Frontal cortex (tissue), 4 donors: ENCODE data around the gene FKBP8. TPM values are rescaled to one million over a fixed set of nuclear protein-coding genes. Genes with fewer than 3 reads are reported as not detected.
"Not testable (repeated sequence)": the region's sequence is repeated elsewhere in the genome, so short reads cannot be mapped to it uniquely, and the experiment has no call there.

Experiments
- DNase-seq, 2 donors: peaks; one replicate each; pipeline ENCODE4 v3.0.0; 2012; ENCODE audit warnings: low spot score in 2 of 2
- FAIRE-seq: peaks from 2 replicates; lab custom pipeline; 2012; peaks lifted over from hg19 to GRCh38; lab: Jason Lieb, UNC
- total RNA-seq: library from RNA; depleted of rRNA; stranded (reverse); fragments of >200 nt; gene quantifications from one replicate; pipeline ENCODE4 v1.2.3, GENCODE V29; 2014
- donor health status: control.
- donor health status: control.
- donor health status: control.

FKBP8 gene
- total RNA-seq, 1 donor from 2014 or later: 178 TPM

DNA sequence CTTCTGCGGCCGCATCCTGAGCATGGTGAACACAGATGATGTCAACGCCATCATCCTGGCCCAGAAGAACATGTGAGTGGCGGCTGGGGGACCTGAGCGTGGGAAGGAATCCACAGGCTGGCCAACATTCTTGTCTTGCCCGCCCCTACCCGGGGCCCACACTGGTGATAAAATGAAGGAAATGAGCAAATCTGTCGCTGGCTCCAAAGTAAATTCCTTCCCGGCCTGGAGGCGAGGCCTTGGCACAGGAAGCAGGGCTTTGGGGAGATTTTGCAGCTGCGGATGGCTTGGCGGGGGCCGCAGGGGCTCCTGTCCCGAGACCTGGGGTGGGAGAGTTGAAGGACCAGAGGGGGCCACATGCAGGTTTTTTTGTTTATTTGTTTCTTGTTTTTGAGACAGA, 18.7 kb upstream of the FKBP8 start:
- DNase-seq (no peak), FAIRE-seq (no peak)

DNA sequence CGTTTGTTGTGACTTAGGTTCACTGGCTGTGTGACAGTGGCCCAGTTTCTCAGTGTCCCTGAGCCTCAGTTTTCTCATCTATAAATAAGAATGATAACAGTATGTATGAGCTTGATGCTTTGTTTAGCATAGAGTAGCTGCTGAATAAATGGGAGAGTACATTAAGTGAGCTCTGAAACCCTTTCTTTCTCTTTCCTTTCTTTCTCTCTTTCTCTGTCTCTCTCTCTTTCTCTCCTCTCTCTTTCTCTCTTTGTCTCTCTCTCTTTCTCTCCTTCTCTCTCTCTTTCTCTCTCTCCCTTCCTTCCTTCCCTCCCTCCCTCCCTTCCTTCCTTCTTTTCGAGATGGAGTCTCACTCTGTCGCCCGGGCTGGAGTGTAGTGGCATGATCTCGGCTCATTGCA, 16.3 kb upstream of the FKBP8 start:
- FAIRE-seq (no peak), DNase-seq (no peak)

DNA sequence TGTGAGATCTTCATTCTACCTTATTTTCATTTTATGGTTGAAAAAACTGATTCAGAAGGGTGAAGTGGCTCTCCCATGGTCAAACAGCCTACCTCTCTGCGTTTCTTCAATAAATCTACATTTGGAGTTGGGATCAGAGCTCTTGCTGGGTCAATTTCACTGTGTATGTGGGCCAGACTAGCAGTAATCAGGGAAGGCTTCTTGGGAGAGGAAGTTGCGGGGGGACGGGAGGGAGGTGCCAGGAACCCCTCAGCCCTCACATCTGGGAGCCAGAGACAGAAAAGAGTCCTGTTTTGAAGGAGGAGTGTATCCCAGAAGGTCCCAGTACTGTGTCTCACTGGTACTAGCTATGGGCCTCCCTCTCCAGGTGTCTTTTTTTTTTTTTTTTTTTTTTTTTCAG, 15.2 kb upstream of the FKBP8 start:
- no peak for FAIRE-seq
- DNase-seq: no peak

DNA sequence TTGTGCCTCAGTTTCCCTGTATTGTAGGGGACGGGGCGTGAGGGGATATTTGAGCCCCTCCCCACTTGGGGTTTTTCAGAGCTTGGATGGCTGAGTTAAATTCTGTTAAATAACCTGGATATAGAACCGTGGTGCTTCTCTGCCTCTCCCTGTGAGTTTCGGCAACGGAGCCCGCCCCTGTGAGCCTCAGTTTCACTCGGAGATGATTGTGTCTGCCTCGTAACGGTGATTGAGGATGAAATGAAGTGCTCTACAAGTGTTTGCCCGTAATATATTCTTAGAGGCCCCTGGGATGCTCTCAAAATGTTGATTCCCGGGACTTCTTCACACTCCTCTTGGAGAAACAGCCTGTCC, 14.8 kb upstream of the FKBP8 start:
- FAIRE-seq (no peak), DNase-seq (no peak)

DNA sequence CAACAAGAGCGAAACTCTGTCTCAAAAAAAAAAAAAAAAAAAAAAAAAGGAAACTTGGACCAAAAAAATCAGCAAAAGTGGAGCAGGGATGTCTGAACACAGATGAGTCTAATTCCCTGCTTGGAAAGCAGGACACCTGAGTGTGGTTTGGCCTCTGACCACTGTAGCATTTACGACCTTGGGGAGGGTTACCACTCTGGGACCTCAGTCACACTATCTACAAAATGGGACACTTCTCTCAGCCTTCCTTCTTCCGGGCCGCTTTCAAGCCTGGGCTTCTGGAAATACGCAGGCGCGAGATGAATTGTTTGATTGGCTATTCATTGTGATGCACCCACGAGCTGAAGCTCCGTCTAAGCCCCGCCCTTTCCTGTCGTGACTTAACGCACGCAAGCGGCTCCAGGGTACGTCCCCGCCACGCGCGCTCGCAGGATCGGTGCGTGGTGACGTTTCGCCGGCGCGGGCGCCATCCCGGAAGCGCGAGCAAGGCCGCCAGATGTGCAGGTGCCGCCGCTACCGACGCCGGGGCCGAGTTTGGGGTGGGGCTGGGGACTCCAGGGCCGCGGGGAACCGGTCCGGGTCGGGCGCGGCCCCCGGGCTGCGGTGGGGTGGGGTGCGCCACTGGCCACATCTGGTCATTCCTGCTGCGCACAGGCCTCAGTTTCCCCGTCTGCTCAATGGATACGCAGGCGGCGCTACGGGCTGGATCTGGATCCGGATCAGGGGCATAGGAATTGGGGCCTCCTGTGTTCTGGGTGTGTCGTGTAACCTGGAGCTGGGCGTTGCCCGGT, 14.2 kb upstream of the FKBP8 start, which contains the start of gene KXD1:
KXD1 (plus strand) TSS at position 460 of the 791 bp plus-strand sequence. CDS start 4,187 bp downstream, outside the sequence.
- DNase-seq: peak; percentile 95 to 97
- peak; percentile 26 for FAIRE-seq

DNA sequence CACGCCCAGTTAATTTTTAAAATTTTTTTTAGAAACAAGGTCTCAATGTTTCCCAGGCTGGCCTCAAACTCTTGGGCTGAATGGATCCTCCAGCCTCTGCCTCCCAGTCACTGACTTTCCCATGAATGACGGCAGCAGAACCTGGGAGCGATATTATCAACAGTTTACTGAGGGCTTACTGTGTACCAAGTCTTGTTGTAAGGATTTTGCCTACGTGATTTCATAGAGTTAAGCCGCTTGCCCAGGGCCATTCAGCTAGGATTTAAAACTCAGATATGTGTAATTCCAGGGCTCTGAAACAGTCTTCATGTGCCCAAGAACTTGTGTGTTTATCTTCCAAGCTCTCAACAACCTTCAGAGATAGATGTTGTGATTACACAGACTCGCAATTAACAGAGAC, 8.3 kb upstream of the FKBP8 start:
- no peak for DNase-seq
- FAIRE-seq: no peak

DNA sequence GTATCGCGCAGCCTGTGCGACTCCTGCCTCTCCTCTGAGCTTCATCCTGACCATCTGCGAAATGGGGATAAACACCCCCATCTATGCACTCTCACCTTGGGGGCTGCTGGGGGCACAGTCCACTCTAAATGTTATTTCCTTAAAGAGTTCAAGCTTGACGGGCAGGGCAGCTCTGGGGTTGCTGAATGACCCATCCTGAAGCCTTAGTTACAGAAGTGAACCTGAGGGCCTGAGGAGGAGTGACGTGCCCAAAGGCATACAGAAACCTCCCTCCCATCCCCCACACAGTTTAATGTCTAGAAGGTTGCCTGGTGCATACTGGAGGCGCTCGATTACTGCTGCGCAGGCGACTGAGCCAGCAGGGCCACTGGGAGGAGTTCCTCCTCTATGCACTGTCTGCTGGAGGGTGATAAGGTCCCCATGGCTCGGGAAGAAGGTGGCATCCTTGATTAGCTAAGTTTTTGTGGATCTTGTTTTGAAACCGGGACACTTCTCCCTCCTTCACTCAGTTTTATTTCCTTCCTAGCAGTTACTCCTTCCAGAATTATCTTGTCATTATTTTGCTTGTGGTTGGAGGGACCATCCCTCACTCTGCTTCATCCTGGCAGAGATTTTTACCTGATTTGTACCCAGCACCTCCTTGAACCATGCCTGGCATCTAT, 572 bp upstream of the FKBP8 start:
- peak in 1 of 2 donors; percentile 52 for DNase-seq
- no peak for FAIRE-seq

DNA sequence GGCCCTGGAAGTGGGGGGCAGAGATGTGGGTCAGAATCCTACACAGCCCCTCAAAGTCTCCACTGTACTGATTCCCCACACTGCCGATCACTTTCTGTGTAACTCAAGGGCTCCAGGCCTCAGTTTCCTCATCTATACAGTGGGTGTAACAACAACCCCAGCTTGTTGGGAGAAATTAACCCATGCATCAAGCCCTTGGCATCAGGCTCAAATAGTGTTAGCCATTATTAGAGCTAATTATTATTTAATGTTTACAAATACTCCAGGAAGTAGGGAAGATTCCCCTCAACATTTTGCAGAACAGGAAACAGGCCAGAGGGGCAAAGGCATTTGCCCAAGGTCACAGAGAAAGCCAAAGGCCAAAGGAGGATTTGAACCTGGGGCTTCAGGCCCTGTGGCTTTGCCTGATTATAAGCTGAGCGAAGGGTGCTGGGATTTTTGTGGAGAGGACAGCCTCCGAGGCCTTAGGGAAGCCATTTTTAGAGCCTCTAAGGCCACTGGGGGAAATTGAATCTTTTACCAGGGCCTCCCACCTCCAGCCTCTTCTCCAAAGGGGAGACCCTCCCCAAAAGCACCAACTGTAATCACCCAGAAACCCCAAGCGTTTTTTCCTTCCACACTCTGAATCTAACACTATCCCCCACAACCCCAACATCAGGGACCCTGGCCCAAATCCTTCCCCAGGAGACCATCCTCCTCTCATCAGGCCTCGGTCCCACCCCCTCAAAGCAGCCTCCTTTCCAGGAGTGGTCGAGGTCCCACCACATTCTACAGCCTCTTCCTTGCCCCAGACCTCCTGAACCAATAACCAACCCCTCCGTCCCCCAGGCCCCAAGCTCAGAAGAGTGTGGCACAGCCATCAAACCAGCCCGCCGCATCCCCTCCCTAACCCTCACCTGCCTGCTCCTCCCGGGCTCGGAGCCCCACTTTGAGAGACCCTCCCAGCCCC, 1.1 kb downstream of the FKBP8 start:
- peak in 1 of 2 donors; percentile 47 for DNase-seq
- FAIRE-seq: no peak

DNA sequence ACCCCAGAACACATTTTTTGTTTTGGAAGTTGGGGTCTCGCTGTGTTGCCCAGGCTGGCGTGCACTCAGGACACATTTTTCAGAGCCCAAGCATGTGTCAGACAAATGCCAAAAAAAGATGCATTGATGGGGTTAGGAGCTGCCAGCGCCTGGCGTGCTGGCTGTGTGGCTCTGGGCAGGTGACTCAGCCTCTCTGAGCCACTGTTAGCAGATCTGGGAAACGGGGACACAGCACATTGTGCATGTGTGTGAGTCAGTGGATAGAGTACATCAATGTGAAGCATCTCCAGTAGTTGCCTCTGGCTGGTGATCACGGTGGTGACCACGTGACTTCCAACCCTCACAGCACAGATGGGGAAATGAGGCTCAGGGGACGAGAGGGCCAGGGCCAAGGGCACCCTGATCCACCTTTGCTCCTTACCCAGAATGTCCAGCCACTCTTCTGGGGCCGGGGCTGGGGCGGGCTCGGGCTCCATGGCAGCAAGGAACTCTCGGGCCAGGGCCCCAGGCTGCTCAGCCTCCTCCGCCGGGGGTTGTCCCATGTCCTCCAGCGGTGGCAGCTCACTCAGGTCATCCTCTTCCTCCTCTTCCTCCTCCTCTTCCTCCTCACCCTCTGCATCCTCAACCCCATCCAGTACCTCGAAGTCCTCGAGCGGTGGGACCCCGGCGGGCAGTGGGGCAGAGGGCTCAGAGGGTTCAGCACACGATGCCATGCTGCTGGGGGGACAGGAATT, 1.9 kb downstream of the FKBP8 start:
- DNase-seq (no peak), FAIRE-seq (no peak)

DNA sequence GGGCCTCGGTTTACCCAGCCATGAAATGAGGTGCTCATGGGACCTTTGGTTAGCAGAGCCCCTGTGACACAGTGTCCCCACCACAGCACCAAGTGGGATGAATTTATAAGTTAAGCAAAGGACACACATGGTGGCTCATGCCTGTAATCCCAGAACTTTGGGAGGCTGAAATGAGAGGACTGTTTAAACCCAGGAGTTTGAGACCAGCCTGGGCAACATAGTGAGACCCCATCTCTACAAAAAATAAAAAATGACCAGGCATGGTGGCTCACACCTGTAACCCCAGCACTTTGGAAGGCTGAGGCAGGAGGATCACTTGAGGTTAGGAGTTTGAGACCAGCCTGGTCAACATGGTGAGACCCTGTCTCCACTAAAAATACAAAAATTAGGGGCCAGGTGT, 3.2 kb downstream of the FKBP8 start:
- FAIRE-seq, DNase-seq: not testable (repeated sequence)

DNA sequence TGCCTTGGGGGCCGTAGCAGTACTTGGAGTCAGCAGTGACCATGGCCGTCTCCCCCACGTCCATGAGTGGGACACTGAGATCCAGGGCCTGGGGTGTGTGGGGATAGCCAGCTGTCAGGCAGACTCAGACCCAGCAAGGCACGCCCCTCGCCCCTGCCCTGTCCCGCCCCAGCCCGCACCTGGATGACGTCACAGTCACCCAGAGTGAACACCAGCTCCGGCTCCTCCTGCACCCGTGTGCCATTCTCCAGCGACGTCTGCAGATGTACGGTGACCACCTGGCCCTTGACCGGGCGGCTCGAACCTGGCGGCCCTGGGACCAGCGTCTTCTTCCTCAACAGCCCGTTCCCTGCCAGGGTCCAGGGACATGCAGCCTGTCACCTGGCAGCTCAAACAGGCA, 4.0 kb downstream of the FKBP8 start:
- DNase-seq: no peak
- FAIRE-seq: no peak

DNA sequence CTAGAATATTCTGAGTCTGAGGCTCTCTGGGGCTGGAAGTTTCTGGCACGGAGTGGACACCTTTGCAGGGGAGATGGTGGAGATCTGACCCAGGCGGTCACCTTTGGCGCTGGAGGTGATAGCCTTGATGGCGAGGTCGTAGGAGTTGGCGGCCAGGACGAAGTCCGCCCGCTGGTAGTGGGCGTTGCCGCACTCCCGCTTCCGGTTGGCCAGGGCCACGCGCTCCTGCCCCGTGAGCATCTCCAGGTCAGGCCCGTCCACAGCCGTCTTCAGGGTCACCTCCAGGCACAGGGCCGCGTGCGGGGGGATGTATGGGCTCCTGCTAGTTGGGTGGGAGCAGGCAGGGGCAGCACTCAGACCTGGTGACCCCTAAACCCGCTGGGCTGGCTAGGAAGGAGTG, 5.3 kb downstream of the FKBP8 start:
- FAIRE-seq: no peak

DNA sequence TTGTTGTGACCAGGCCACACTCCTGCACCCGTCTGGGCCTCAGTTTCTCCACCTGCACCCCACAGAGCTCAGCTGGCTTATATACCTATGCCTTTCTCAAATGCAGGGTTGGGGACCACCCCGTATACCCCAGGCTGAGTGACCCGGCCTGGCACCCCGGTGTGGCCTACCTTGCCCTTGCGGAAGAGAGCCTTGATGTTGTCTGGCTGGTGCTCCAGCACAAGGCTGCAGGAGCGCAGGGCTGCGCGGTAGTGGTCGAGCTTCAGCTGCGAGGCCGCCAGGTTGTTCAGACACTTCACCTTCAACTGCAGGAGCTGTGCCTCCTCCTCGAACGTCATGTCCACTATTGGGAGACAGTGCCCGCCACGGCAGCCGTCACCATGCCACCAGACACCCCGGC, 5.9 kb downstream of the FKBP8 start:
- DNase-seq (no peak), FAIRE-seq (no peak)

More for the DNA sequence above, 5.3 kb downstream of the FKBP8 start:
- DNase-seq: no peak

DNA sequence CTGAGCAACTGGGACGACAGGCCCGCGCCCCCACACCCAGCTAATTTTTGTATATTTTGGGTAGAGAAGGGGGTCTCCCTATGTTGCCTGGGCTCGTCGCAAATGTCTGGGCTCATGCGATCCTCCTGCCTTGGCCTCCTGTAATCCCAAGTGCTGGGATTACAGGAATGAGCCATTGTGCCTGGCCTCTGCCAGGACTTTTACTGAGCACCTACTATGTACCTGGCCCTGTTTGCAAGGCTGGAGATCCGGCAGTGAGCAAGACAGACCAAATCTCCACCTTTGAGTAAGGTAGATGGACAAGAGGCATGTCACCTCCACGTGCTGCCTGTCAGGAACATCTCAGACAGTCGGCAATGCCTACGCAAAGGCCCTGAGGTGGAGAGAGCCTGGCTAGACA, 6.9 kb downstream of the FKBP8 start:
- DNase-seq (no peak), FAIRE-seq (no peak)

DNA sequence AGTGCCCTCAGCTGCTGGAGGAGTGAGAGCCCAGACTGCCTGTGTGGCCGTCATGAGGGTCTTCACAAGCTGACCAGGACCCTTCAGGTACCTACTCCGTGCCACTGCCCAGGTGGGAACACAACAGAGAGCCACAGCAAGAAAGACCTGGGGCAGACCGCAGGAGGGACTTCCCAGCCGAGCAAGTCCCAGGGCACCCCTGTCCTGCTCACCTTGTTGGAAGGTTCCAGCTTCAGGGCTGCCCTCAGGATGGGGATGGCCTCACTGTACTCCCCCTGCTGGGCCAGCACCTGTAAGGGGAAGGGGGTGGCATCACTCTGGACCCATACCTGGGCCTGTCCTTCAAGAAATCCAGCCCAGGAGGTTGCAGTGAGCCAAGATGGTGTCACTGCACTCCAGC, 10.3 kb downstream of the FKBP8 start:
- FAIRE-seq: no peak
- DNase-seq: no peak

DNA sequence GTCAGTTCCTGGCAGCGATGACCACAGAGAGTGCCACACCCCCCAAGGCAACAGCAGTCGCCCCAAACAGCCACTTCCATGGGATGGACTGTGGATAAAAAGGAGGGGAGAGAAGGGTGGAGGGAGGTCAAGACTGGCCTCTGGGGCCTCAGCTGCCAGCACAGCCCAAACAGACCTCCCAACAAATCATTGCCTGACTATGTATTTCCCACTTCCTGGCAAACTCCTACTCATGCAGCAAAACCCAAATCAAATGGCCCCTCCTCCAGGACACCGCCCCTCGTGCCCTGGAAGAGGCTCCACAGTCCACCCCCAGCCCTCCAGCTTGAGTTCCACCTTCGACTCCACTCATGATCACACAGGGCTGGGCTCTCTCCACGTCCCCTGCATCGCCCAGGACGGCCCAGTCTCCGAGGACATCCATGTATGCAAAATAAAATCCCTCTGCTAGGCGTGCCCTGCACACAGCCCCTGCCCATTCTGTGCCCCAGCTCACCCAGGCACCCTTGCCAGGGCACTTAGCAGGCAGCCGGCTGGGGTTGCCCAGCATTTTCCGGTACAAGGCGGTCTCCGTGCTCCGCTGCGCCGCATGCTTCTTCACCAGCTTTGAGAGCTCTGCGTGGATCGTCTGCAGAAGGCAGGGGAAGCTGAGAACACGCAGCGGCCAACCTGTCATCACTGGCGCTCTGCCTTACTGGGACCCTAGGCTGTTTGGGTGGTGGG, 11.0 kb downstream of the FKBP8 start:
- DNase-seq (no peak), FAIRE-seq (no peak)

DNA sequence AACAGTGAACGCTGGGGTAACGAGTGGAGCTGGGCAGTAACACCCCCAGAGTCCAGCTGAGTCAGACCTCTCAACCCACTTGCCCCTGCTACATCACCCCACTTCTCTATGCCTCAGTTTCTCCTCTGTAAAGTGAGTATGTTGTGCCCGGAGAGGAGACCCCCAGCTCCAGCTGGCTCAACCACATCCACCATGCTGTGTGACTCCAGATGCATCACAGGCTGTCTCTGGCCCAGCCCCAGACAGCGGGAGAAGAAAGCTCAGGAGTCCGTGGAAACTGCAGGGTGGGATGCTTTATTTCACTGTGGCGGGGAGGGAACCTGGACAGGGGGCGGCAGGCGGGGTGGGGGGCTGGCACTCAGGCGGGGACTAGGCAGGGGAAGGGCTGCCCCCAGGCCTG, 11.9 kb downstream of the FKBP8 start:
- FAIRE-seq: no peak
- DNase-seq: no peak

DNA sequence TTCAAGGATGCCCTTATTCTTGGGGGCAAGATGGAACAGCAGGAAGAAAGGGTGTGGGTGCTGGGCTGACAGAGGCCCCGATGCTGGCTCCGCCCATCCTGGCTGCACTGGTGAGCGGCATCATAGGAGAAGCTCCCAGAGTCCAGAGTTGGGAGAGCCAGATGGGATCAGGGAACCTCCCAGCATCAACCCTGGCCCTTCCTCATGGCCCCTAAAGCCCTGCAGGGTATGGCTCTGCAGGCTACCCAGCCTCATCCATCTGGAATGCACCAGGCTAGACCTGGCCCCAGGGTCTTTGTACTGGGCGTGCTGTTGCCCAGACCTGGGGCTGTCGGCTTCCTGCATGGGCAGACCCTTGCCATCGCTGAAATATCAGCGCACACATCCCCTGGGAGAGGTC, 13.6 kb downstream of the FKBP8 start:
- FAIRE-seq: no peak
- DNase-seq: no peak

DNA sequence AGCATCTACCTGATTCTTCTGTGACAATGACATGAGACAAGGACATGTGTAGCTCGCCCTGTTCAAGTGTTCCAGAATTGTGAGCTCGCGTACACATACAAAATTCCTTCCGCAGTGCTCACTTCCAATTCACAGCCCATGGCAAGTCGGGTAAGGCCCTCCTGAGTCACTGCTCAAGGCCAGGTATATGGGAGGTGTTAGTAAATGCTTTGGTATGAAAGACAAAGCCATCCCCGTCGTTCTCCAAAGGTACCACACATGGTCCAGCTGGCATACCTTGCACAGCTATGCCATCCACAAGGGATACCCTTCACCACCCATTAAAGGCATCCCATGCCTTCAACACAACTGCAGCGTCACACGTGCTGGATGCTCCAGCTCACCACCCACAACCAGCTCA, 17.1 kb downstream of the FKBP8 start:
- no peak for DNase-seq
- FAIRE-seq: no peak
